ENCODE measurements around the gene ANTXRL.
"Not testable (repeated sequence)": the region's sequence is repeated elsewhere in the genome, so short reads cannot be mapped to it uniquely, and the experiment has no call there.

Gene ANTXRL

GRCh38 chr10:46255210-46255609, 31.6 kb upstream of the ANTXRL start:
- DNase-seq: not testable (repeated sequence)

GRCh38 chr10:46255801-46256747, 30.7 kb upstream of the ANTXRL start:
- DNase-seq: no peak

GRCh38 chr10:46257099-46257498, 29.7 kb upstream of the ANTXRL start:
- DNase-seq: no peak

- DNase-seq: not testable (repeated sequence)
Measured at GRCh38 chr10:46262906-46263560, 23.8 kb upstream of the ANTXRL start.

- DNase-seq: no peak
Measured at GRCh38 chr10:46263831-46264268, 22.9 kb upstream of the ANTXRL start.

GRCh38 chr10:46264336-46264735, 22.5 kb upstream of the ANTXRL start:
- no peak for DNase-seq

GRCh38 chr10:46264737-46265368, 21.9 kb upstream of the ANTXRL start:
- DNase-seq: no peak

GRCh38 chr10:46265566-46266305, 21.1 kb upstream of the ANTXRL start:
- DNase-seq: not testable (repeated sequence)

- no peak for DNase-seq
Measured at GRCh38 chr10:46266306-46266985, 20.4 kb upstream of the ANTXRL start.

GRCh38 chr10:46267132-46267985, 19.4 kb upstream of the ANTXRL start:
- no peak for DNase-seq

- DNase-seq: no peak
Measured at GRCh38 chr10:46268076-46268881, 18.5 kb upstream of the ANTXRL start.

GRCh38 chr10:46269554-46270053, 17.2 kb upstream of the ANTXRL start:
- not testable (repeated sequence) for DNase-seq

GRCh38 chr10:46270086-46270811, 16.5 kb upstream of the ANTXRL start:
- no peak for DNase-seq

GRCh38 chr10:46270963-46271530, 15.8 kb upstream of the ANTXRL start:
- DNase-seq: not testable (repeated sequence)

- not testable (repeated sequence) for DNase-seq
Measured at GRCh38 chr10:46271795-46272499, 14.8 kb upstream of the ANTXRL start.

GRCh38 chr10:46272863-46273415, 13.9 kb upstream of the ANTXRL start:
- no peak for DNase-seq

- DNase-seq: no peak
Measured at GRCh38 chr10:46273506-46274477, 13.0 kb upstream of the ANTXRL start.
